Hepatocyte (in vitro differentiated cells): ENCODE results near the gene DGCR2. TPM values are rescaled to one million over a fixed set of nuclear protein-coding genes. Genes with fewer than 3 reads are reported as not detected.

Source experiments
- DNase-seq: peaks from one replicate; pipeline ENCODE4 v3.0.0-alpha.2; 2016; ENCODE audit warnings: low spot score
- H2AFZ ChIP-seq: fragments of 200-600 bp; sonication (generic); 2 replicates; pipeline ENCODE4 v1.6.0; 2016; ENCODE audit warnings: antibody characterized with exemption, mild to moderate bottlenecking
- H3K27ac ChIP-seq: fragments of 200-600 bp; sonication (generic); 2 replicates; pipeline ENCODE4 v1.5.1; 2016; ENCODE audit warnings: mild to moderate bottlenecking
- H3K27me3 ChIP-seq: fragments of 200-600 bp; sonication (generic); 2 replicates; pipeline ENCODE4 v1.6.1; 2016
- H3K36me3 ChIP-seq: fragments of 200-600 bp; sonication (generic); replicated peaks from 2 replicates; pipeline ENCODE4 v1.5.1; 2016; ENCODE audit warnings: low read depth; ENCODE audit not compliant: insufficient read depth
- H3K4me1 ChIP-seq: fragments of 200-600 bp; sonication (generic); 2 replicates; pipeline ENCODE4 v1.5.1; 2016; ENCODE audit warnings: mild to moderate bottlenecking, moderate library complexity; ENCODE audit not compliant: insufficient read depth
- H3K4me2 ChIP-seq: fragments of 200-600 bp; sonication (generic); 2 replicates; pipeline ENCODE4 v1.6.0; 2016
- H3K4me3 ChIP-seq: fragments of 200-600 bp; sonication (generic); 2 replicates; pipeline ENCODE4 v1.5.1; 2016; ENCODE audit warnings: mild to moderate bottlenecking
- H3K79me2 ChIP-seq: fragments of 200-600 bp; sonication (generic); 2 replicates; pipeline ENCODE4 v1.6.0; 2017; ENCODE audit warnings: mild to moderate bottlenecking
- H3K9me2 ChIP-seq: fragments of 200-600 bp; sonication (generic); replicated peaks from 2 replicates; pipeline ENCODE4 v1.6.0; 2017; ENCODE audit warnings: mild to moderate bottlenecking; ENCODE audit not compliant: insufficient read depth
- H3K9me3 ChIP-seq: fragments of 200-600 bp; sonication (generic); 2 replicates; pipeline ENCODE4 v1.5.1; 2016; ENCODE audit warnings: low read depth, mild to moderate bottlenecking
- H4K20me1 ChIP-seq: fragments of 200-600 bp; sonication (generic); 2 replicates; pipeline ENCODE4 v1.6.0; 2016; ENCODE audit warnings: mild to moderate bottlenecking; ENCODE audit not compliant: insufficient read depth, poor library complexity, severe bottlenecking
- EZH2 ChIP-seq: fragments of 200-600 bp; sonication (generic); IDR thresholded peaks from 2 replicates; pipeline ENCODE4 v1.6.1; 2016; ENCODE audit warnings: antibody characterized with exemption, mild to moderate bottlenecking, borderline replicate concordance
- EZH2phosphoT487 ChIP-seq: fragments of 200-600 bp; sonication (generic); IDR thresholded peaks from one replicate; pipeline ENCODE4 v1.6.1; 2018; ENCODE audit warnings: antibody characterized with exemption, mild to moderate bottlenecking, low read depth, moderate library complexity; ENCODE audit not compliant: unreplicated experiment, severe bottlenecking
- WGBS: methylation state at CpG from one replicate; pipeline ENCODE4 v1.1.6; 2016; ENCODE audit warnings: low lambda C conversion rate; ENCODE audit errors: missing lambda C conversion rate; 5-methylcytosine and 5-hydroxymethylcytosine counted together
- polyA plus RNA-seq: library from polyadenylated mRNA; unstranded; fragments of >200 nt; fragmentation: Nextera tagmentation; extraction: Ambion mirVana; gene quantifications from 2 replicates; pipeline ENCODE4 v1.2.1, GENCODE V29; 2016
- total RNA-seq: library from RNA; depleted of rRNA; stranded (reverse); fragments of >200 nt; gene quantifications from 2 replicates; pipeline ENCODE4 v1.2.3, GENCODE V29; 2014
- TF ChIP-seq, protein P1 (sequence below): fragments of 200-600 bp; sonication (generic); IDR thresholded peaks from 2 replicates; pipeline ENCODE4 v1.5.1; 2016; ENCODE audit warnings: antibody characterized with exemption, mild to moderate bottlenecking; ENCODE audit not compliant: poor library complexity

The DGCR2 gene
- total and polyA plus RNA-seq, 2 experiments from 2014 or later = 61.5 to 67.2 TPM

DNA sequence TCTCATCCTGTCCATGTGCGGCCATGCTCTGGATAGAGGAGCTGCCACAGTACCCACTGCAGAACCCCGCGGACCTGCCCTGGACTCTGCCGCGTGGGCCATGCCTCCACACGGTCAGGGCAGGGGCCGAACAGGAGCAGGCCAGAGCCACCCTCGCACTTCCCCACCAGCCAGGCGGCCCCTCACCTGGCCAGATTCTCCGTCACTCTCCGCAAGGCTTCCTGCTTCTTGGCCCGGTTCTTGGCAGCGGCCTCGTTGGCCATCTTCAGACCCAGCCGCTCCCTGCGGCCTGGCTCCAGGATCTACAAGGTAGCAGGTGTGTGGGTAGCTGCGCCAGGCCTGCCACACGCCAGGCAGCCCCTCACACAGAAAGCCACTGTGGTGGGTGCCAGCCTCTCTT lies 12.7 kb upstream of the DGCR2 start:
- no peak overlapping the region for H3K27ac ChIP-seq
- no peaks in the 10 kb centered on the region for H3K27me3 ChIP-seq
- H2AFZ ChIP-seq = no peak overlapping the region
- no peaks in the 10 kb centered on the region for H3K36me3 ChIP-seq
- 98% methylated on average over 9 of the region's 18 CpGs for WGBS
- no peaks in the 10 kb centered on the region for H3K9me2 ChIP-seq
- no peaks in the 10 kb centered on the region for H3K79me2 ChIP-seq
- no peak overlapping the region for H3K4me2 ChIP-seq
- no peaks in the 10 kb centered on the region for H4K20me1 ChIP-seq
- no peak overlapping the region for H3K4me3 ChIP-seq
- no peaks in the 10 kb centered on the region for H3K9me3 ChIP-seq
- no peaks in the 10 kb centered on the region for H3K4me1 ChIP-seq
- TF ChIP-seq EZH2phosphoT487 (no peak), EZH2 (no peak)
- TF ChIP-seq, protein P1, sequence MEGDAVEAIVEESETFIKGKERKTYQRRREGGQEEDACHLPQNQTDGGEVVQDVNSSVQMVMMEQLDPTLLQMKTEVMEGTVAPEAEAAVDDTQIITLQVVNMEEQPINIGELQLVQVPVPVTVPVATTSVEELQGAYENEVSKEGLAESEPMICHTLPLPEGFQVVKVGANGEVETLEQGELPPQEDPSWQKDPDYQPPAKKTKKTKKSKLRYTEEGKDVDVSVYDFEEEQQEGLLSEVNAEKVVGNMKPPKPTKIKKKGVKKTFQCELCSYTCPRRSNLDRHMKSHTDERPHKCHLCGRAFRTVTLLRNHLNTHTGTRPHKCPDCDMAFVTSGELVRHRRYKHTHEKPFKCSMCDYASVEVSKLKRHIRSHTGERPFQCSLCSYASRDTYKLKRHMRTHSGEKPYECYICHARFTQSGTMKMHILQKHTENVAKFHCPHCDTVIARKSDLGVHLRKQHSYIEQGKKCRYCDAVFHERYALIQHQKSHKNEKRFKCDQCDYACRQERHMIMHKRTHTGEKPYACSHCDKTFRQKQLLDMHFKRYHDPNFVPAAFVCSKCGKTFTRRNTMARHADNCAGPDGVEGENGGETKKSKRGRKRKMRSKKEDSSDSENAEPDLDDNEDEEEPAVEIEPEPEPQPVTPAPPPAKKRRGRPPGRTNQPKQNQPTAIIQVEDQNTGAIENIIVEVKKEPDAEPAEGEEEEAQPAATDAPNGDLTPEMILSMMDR = no peak
- no peak for DNase-seq

- 98% methylated on average over 19 of the region's 21 CpGs for WGBS
- Histone ChIP-seq H3K79me2 (no peaks in the 10 kb centered on the region), H3K4me3 (no peak overlapping the region)
Measured at GRCh38 chr22:19134176-19134831, 12.1 kb upstream of the DGCR2 start.

GRCh38 chr22:19133561-19133960 lies 11.3 kb upstream of the DGCR2 start:
- WGBS = 99% methylated on average over 13 of the region's 13 CpGs
- H2AFZ ChIP-seq = no peak overlapping the region
- no peak overlapping the region for H3K4me2 ChIP-seq
- no peaks in the 10 kb centered on the region for H3K9me3 ChIP-seq
- no peak overlapping the region for H3K27ac ChIP-seq
- H3K79me2 ChIP-seq = no peaks in the 10 kb centered on the region
- TF ChIP-seq EZH2phosphoT487 (no peak), EZH2 (no peak)
- TF ChIP-seq, protein P1 = no peak
- H3K36me3 ChIP-seq = no peaks in the 10 kb centered on the region
- no peaks in the 10 kb centered on the region for H3K27me3 ChIP-seq
- no peak overlapping the region for H3K4me3 ChIP-seq
- H4K20me1 ChIP-seq = no peaks in the 10 kb centered on the region
- DNase-seq = no peak
- H3K9me2 ChIP-seq = no peaks in the 10 kb centered on the region
- H3K4me1 ChIP-seq = no peaks in the 10 kb centered on the region

More at GRCh38 chr22:19134176-19134831, 12.1 kb upstream of the DGCR2 start:
- Histone ChIP-seq H3K9me2 (no peaks in the 10 kb centered on the region), H3K27ac (no peak overlapping the region), H3K9me3 (no peaks in the 10 kb centered on the region), H3K36me3 (no peaks in the 10 kb centered on the region), H3K4me1 (no peaks in the 10 kb centered on the region), H3K4me2 (no peak overlapping the region), H2AFZ (no peak overlapping the region), H3K27me3 (no peaks in the 10 kb centered on the region), H4K20me1 (no peaks in the 10 kb centered on the region)
- TF ChIP-seq, protein P1 = no peak
- TF ChIP-seq EZH2 = no peak
- no peak for TF ChIP-seq EZH2phosphoT487
- DNase-seq = no peak
